NCI-H1092 (cell line): ENCODE data around the gene DUOXA2.
"Not testable (repeated sequence)": the region's sequence is repeated elsewhere in the genome, so short reads cannot be mapped to it uniquely, and the experiment has no call there.

ENCODE experiments used
- DNase-seq: peaks from one replicate; lab custom pipeline; 2025; lab: John Stamatoyannopoulos, UW

DUOXA2 gene

GRCh38 chr15:45117308-45118130, 3.4 kb downstream of the DUOXA2 start:
- DNase-seq = no peak

- DNase-seq = peak; percentile 77
Observed at GRCh38 chr15:45118131-45118588, 4.0 kb downstream of the DUOXA2 start.

- DNase-seq = no peak
Observed at GRCh38 chr15:45118996-45119395, 4.9 kb downstream of the DUOXA2 start.

DNA sequence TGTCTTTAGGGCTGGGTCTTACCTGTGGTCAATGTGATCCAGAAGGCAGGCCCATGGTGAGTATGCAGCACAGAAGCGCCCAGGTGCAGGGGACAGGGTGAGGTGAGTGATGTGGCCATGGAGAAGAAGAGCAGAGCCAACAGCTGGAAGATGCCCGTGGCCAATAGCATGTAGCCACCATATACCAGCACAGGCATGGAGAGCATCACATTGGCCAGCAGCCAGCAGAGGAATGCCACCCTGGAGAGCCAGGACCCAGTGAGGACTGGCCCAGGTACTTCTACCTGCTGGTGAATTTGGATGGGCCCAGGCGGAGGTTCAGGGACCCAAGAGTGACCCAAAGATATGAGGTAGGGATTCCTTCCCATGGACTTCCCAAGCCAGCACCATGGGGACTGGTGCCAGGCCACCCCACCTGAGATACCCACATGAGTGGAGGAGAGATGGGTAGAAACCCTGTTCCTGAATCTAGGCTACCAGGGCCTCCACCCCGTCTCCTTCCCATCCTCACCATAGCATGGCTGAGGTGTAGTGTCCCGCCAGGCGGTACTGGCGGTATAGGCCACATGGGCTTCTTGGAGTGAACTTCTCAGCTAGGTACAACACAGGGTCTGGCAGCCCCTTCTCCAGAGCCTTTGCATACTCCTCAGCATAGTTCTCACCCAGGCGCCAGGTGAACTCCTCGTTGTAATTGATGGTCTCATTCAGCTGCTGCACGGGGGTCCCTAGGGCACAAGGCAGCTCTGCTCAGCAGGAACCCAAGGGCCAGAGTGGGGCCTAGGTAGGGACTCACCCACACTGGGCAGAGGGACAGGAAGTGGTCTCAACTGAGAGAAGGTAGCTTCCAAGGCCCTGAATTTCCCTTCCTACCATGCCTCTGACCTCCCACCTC, 6.2 kb downstream of the DUOXA2 start:
- no peak for DNase-seq

DNA sequence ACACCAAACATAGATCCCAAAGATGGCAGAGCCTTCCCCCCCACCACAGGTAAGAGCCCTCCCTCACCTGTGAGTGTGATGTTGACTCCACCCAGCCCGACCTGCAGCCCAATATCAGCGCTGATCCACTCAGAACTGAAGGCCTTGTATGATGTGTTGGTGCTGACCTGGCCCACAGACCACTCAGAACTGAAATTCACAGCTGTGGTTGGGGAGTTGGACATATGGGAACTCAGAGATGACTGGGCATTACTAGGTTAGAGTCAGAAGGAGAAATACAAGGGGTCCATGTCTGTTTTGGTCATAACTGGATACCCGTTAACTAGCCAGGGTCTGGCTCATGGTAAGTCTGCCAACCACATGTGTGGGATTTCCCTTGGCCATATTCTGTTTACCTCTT, 6.9 kb downstream of the DUOXA2 start:
- DNase-seq = no peak

DNA sequence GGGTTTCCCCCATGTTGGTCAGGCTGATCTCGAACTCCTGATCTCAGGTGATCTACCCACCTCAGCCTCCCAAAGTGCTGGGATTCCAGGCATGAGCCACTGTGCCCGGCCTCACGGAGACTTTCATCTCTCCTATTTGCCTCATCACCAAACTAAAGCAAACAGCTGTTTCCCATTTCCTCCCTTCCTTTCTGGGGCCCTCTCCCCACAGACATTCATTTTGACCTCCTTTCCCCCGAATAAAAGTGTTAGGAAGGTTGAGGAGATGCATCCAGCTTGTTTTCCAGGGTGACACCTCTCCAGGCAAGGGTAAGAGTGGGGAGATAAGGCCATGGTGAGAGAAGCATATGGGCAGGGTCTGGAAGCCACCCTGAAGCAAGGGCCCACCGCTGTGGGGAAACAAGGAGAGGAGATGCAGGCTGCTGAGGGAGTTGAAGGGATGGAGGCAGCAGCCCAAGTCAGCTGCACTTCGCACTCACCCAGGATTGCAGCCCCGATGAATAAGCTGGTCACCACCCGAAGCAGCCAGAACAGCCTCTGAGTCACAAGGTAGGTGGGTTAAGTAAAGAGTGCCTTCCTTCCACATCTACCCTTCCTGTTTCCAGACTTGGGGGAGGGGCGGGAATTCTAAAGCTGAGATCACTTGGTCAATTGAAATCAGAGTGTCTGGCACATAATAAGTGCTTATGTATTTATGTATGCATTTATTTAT, 7.7 kb downstream of the DUOXA2 start:
- no peak for DNase-seq

- DNase-seq = no peak
Observed at GRCh38 chr15:45122719-45123118, 8.6 kb downstream of the DUOXA2 start.

DNA sequence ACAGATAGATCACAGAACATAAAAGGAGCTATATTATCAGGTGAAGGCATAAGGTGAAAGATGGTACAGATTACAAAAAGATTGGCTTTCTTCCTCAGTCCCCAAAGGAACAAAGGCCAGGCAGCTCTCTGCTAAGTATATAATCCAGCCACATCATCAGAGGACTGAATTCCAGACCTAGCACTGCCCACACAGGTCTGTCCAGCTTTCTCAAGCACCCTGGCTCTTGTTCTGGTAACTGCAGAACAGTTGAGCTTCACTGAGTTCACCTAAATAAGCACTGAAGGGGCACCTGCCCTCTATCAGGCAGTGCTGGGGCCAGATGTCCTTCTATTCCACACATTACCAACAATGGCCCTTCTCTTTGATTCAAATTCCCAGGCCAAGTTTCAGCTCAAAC, 9.3 kb downstream of the DUOXA2 start:
- no peak for DNase-seq

DNA sequence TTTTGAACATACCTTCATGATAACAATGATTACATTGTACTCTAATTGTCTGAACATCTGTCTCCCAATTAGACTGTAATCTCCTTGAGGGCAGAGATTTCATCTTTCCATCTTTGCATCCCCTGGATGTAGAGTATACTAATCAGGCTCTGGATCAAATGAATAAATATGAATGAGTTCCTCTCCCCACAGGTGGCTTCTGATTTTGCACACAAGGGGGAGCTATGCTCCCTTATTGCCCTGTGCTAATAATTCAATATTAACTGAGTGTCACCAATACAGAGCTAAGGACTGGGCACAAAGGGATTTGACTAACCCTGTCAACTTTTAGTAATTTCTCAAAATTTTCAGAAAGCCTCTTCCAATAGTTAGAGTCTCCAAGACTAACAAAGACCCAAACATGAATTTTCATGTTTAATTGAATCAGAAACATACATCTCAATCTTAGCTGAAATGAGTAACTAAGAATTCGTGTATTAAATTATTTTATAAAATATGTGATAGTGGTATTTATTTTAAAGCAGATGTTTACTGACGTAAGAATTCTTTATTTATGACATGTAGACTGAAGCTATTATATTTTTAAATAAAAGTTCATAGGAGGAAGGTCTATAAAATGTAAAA, 12.5 kb downstream of the DUOXA2 start:
- DNase-seq = no peak

GRCh38 chr15:45128971-45129639, 15.0 kb downstream of the DUOXA2 start:
- DNase-seq = no peak

DNA sequence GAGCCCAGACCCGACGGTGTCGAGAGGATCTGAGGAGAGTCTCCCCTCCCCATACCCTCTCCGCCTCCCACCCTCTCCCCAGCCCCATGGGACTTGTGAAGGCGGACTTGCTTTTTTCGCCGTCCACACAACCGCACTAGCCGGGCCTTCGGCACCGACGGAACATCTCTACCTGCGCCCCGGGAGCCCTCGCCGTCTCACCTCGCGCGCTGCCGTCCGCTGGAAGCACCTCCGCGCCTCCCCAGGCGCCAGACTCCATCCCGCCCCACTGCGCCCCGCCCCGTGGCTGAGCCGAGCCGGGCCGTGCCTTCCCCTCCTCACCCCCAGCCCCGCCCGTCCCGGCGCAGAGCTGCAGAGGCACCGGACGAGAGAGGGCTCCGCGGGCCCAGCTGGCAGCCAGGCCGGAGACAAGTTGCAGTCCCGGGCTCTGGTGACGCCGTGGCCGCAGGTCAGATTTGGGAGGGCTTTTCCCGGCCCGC, 15.6 kb downstream of the DUOXA2 start, which contains the start of the genes DUOX1 and DUOXA1:
Gene DUOX1 (plus strand): TSS at position 344 of the 479 bp plus-strand sequence. CDS start 1,973 bp downstream, outside the sequence.
Gene DUOXA1 (minus strand): TSS at position 229 of the 479 bp plus-strand sequence. CDS start 6,865 bp downstream, outside the sequence.
- DNase-seq = no peak

GRCh38 chr15:45130291-45131000, 16.3 kb downstream of the DUOXA2 start:
- no peak for DNase-seq

DNA sequence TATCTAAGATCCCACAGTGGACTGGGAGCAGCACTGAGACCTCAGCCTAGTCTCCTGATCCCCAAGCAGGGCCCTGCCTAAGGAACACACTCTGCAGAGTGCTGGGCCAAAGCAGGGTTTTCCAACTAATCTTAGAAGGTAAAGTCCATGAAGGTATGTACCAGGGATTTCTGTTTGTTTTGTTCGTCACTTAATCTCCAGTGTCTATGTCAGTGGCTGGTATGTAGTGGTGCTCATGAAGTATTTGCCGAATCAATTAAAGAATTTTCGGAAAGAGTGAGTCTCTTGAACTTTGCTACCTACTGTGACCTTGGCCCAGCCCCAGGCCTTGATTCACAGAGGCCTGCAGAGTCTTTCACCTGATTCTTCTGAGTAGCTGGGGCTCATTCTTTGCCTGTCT, 17.4 kb downstream of the DUOXA2 start:
- no peak for DNase-seq

DNA sequence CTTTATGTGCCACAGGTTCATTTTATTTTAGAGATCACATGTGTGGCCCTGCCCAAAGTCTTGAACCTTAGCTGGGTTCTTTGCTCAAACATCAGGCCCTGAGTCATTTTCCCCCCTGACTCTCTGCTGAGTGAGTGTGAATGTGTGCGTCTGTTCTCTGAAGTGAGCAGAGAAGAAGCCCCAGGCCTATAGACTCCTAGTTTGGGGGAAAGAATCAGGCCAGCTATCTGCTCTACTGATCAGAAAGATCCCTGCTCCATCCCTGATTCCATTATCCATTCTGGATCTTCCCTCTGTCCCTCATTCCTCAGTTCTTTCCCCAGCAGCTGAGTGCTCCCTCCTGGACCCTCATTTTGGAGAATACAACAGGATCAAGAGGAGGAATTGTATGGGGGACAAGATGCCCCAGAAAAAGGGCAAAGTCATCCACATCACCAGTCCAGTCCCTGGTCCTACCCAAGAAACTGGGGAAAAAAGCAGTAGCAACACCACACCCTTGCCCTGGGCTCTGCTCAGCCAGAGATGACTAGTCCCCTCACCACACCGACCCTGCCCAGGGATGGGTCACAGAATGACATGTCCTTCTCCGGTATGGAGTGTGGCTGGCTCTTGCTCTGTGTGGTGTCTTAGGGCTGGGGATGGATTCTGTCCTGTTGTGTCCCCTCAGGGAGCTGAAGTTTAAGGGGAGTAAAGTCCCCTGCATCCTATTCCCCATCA, 18.9 kb downstream of the DUOXA2 start:
- DNase-seq = no peak

DNA sequence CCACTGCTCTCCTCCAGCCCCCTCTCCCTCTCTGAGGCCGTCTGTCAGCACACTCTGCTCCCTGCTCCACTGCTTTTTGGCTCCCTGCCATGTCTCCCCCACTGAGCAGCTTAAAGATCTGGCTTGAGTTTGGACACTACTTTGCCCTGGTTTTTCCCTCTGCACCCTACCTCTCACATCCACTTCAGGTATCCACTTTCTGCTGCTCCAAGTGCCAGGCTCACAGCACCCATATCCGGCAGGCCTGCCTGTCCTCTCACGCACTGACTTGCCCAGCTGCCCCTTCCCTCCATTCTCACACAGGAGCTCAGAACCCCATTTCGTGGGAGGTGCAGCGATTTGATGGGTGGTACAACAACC, 19.4 kb downstream of the DUOXA2 start:
- no peak for DNase-seq

DNA sequence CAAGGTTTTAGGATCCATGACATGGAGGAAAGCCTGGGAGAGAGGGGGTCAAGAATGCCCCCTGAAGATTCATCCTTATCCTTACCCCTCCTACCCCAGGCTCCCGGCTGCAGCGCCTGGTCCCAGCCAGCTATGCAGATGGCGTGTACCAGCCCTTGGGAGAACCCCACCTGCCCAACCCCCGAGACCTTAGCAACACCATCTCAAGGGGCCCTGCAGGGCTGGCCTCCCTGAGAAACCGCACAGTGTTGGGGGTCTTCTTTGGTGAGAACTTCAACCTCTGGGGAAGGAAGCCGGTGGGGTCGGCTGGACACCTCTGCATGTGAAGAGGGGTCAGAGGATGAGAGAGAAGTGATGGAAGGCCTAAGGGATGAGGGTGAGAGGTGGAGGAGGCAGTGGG, 19.9 kb downstream of the DUOXA2 start:
- DNase-seq = no peak

- no peak for DNase-seq
Observed at GRCh38 chr15:45134682-45135604, 20.8 kb downstream of the DUOXA2 start.

- DNase-seq = not testable (repeated sequence)
Observed at GRCh38 chr15:45135705-45136377, 21.7 kb downstream of the DUOXA2 start.
